A204.1 (cell line): Measurements from ENCODE around the gene DIPK1C.

Source experiments
- FAIRE-seq: peaks from 2 replicates; lab custom pipeline; 2012; peaks lifted over from hg19 to GRCh38; lab: Jason Lieb, UNC

DIPK1C gene

GRCh38 chr18:74482697-74483096, 25.6 kb upstream of the DIPK1C start:
- FAIRE-seq: no peak

GRCh38 chr18:74480149-74480651, 23.1 kb upstream of the DIPK1C start:
- FAIRE-seq: no peak

- no peak for FAIRE-seq
Observed at GRCh38 chr18:74479486-74480148, 22.5 kb upstream of the DIPK1C start.

GRCh38 chr18:74478880-74479279, 21.8 kb upstream of the DIPK1C start:
- no peak for FAIRE-seq

GRCh38 chr18:74478316-74478715, 21.2 kb upstream of the DIPK1C start:
- FAIRE-seq: no peak

GRCh38 chr18:74477771-74478170, 20.7 kb upstream of the DIPK1C start:
- no peak for FAIRE-seq

GRCh38 chr18:74476140-74476539, 19.0 kb upstream of the DIPK1C start:
- no peak for FAIRE-seq

GRCh38 chr18:74473976-74474640, 17.0 kb upstream of the DIPK1C start:
- no peak for FAIRE-seq

- FAIRE-seq: no peak
Observed at GRCh38 chr18:74472312-74472711, 15.2 kb upstream of the DIPK1C start.

GRCh38 chr18:74468547-74469061, 11.5 kb upstream of the DIPK1C start:
- FAIRE-seq: no peak

- no peak for FAIRE-seq
Observed at GRCh38 chr18:74465775-74466174, 8.7 kb upstream of the DIPK1C start.

- no peak for FAIRE-seq
Observed at GRCh38 chr18:74463983-74464382, 6.9 kb upstream of the DIPK1C start.

GRCh38 chr18:74463254-74463653, 6.1 kb upstream of the DIPK1C start:
- no peak for FAIRE-seq

- no peak for FAIRE-seq
Observed at GRCh38 chr18:74460825-74461224, 3.7 kb upstream of the DIPK1C start.

GRCh38 chr18:74459889-74460288, 2.8 kb upstream of the DIPK1C start:
- FAIRE-seq: no peak

- FAIRE-seq: no peak
Observed at GRCh38 chr18:74457725-74458421, 765 bp upstream of the DIPK1C start.

- FAIRE-seq: no peak
Observed at GRCh38 chr18:74456349-74457042, 612 bp downstream of the DIPK1C start.

- FAIRE-seq: no peak
Observed at GRCh38 chr18:74456017-74456348, 1.1 kb downstream of the DIPK1C start.

GRCh38 chr18:74455386-74455785, 1.7 kb downstream of the DIPK1C start:
- FAIRE-seq: no peak

- FAIRE-seq: no peak
Observed at GRCh38 chr18:74454279-74454751, 2.8 kb downstream of the DIPK1C start.

GRCh38 chr18:74453642-74454198, 3.4 kb downstream of the DIPK1C start:
- no peak for FAIRE-seq

GRCh38 chr18:74453016-74453566, 4.0 kb downstream of the DIPK1C start:
- no peak for FAIRE-seq
